NCI-H748 (cell line): ENCODE measurements around the gene CALM3.
A peak's percentile ranks its signal among the peaks of the same experiment; 100 is the strongest.

Experiments
- DNase-seq: peaks from one replicate; lab custom pipeline; 2025; ENCODE audit not compliant: unreplicated experiment; lab: John Stamatoyannopoulos, UW

The CALM3 gene

GRCh38 chr19:46599716-46600373 is 1.3 kb upstream of the CALM3 start:
- DNase-seq, result no peak

- peak; percentile 99 for DNase-seq
Measured at GRCh38 chr19:46600384-46601317, 479 bp upstream of the CALM3 start.

GRCh38 chr19:46602392-46603194 is 1.5 kb downstream of the CALM3 start:
- DNase-seq, result no peak

- no peak for DNase-seq
Measured at GRCh38 chr19:46603195-46603637, 2.1 kb downstream of the CALM3 start.

GRCh38 chr19:46603752-46604231 is 2.7 kb downstream of the CALM3 start:
- DNase-seq, result no peak

GRCh38 chr19:46604781-46605355 is 3.7 kb downstream of the CALM3 start:
- no peak for DNase-seq

GRCh38 chr19:46605356-46605821 is 4.3 kb downstream of the CALM3 start:
- no peak for DNase-seq

- no peak for DNase-seq
Measured at GRCh38 chr19:46606019-46606418, 4.9 kb downstream of the CALM3 start.

- no peak for DNase-seq
Measured at GRCh38 chr19:46606681-46607447, 5.7 kb downstream of the CALM3 start.

GRCh38 chr19:46607448-46607841 is 6.3 kb downstream of the CALM3 start:
- DNase-seq, result no peak

GRCh38 chr19:46608178-46608577 is 7.0 kb downstream of the CALM3 start:
- no peak for DNase-seq

GRCh38 chr19:46608581-46609345 is 7.6 kb downstream of the CALM3 start:
- DNase-seq, result no peak

GRCh38 chr19:46609511-46610412 is 8.6 kb downstream of the CALM3 start:
- DNase-seq, result no peak

- DNase-seq, result no peak
Measured at GRCh38 chr19:46610413-46610775, 9.3 kb downstream of the CALM3 start.

GRCh38 chr19:46610851-46611770 is 10.0 kb downstream of the CALM3 start:
- DNase-seq, result no peak

GRCh38 chr19:46611776-46612175 is 10.6 kb downstream of the CALM3 start:
- no peak for DNase-seq

GRCh38 chr19:46613525-46613924 is 12.4 kb downstream of the CALM3 start:
- no peak for DNase-seq
